ENCODE results near the gene LHX2.

The LHX2 gene

GRCh38 chr9:124032247-124032646 lies 20.7 kb downstream of the LHX2 start:
- no peak for DNase-seq (ENCODE audit: low read depth, low spot score)

DNA sequence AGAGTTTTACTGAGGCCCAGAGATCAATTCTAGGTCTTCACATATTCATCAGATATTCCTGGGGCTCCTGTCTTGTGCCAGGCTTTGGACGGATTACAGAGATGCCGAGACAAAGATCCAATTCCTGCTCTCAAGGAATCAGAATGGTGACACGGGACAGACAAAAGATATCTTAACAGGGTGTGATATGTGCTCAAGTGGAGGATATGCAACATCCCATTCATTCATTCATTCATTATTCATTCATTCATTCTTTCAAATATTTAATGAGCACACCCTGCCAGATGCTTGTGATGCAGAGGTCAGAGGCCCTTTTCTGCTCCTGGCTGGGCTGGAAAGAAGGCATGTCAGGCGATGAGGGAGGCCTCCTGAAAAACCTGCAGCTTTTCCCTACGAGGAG lies 21.8 kb downstream of the LHX2 start:
- DNase-seq (ENCODE audit: low read depth, low spot score) = no peak

GRCh38 chr9:124033967-124034366 lies 22.4 kb downstream of the LHX2 start:
- no peak for DNase-seq (ENCODE audit: low read depth, low spot score)

DNA sequence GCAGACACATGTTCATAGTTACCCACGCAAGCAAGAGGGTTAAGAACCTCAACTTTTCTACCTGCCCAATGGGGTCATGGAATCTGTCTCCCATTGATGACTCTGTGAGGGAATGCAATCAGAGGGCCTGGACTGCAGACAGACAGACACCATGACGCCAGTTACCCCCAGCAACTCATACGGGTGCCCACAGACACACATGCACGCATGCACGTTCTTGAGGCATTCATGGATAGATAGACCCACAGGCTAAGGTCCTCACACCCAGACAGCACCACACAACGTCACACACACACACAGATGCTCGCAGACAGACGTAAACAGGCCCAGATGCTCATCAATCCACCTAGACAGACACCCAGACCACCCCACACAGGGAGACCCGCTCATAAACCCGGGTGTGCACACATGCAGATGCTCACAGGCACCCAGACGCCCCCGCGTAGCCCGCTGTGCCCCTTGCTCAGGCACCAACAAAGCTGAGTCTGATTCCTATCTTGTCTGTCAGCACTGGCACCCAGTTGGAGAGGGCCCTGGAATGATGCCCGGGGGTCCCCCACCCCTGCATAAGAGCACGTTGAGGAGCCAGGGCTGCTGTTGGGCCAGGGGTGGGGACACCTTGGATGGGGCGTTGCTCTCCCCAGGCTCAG lies 23.6 kb downstream of the LHX2 start:
- DNase-seq (ENCODE audit: low read depth, low spot score) = no peak

DNA sequence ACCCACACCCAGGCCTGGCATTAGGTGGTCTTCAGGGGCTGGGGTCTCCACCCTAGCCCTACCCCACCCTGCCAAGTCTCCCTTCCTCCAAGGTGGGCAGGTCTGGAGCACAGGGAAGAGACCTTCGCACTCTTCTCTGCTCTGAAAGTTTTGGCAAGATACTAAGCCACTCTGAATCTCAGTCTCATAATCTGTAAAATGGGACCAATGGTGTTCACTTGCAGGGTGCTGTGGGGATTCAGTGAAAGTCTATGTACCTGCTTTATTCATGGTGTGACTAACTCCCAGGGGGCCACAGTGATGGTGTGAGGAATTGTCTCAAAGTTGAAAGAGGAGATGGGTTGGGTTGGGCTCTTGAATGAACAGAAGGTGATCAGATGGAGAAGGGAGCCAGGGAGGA lies 25.0 kb downstream of the LHX2 start:
- DNase-seq (ENCODE audit: low read depth, low spot score) = no peak

- DNase-seq (ENCODE audit: low read depth, low spot score) = no peak
Measured at GRCh38 chr9:124037790-124038189, 26.2 kb downstream of the LHX2 start.

DNA sequence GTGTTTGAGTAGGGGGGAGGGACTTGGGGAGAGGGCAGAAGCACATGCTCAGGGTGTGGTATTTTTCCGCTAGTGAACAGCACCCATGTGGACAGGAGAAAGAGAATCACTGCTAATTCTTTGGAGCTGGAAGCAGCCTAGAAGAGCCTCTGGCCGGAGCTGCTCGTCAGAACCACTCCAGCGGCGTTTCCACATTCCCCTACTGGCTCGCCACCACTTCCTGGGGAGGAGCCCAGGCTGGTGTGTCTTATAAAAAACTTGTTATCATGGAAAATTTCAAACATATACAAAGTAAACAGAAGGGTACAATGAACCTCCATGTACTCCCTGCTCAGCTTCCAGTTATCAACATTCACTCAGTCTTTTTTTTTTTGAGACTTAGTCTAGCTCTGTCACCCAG lies 26.7 kb downstream of the LHX2 start:
- no peak for DNase-seq (ENCODE audit: low read depth, low spot score)

- no peak for DNase-seq (ENCODE audit: low read depth, low spot score)
Measured at GRCh38 chr9:124038790-124039633, 27.4 kb downstream of the LHX2 start.

DNA sequence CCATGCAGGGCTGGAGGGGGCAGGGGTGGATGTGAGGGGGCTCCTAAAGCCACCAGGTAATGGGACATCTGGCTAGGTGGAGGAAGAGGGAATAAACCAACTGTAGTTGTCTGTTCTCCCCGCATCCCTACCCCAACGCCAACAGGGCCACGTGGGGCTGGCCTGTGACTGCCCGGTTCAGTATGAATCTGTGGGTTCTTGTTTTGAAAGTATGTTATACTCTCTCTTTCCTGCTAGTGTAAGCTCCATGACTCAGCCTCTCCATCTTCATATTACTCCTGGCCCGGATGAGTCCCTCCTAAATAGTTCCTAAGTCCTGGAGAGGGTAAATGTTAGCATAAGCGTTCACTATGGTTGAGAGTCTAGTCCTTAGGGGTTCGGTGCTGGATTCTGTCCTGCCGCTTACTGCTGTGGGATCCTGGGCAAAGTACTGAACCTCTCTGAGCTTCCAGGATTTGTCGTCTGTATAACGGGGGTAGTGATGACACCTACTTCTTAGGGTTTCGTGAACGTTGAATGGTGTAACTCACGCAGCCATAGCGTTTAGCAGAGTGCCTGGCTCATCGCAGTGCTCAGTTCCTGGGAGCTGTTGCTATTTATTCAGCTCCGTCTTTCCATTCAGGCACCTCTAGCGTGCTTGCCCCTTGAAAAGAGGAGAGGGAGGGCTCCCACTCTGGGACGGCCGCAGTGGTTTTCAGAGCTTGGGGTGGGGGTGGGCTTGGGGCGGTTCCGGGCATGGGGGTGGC lies 28.8 kb downstream of the LHX2 start:
- no peak for DNase-seq (ENCODE audit: low read depth, low spot score)

GRCh38 chr9:124040935-124041816 lies 29.6 kb downstream of the LHX2 start:
- no peak for DNase-seq (ENCODE audit: low read depth, low spot score)

DNA sequence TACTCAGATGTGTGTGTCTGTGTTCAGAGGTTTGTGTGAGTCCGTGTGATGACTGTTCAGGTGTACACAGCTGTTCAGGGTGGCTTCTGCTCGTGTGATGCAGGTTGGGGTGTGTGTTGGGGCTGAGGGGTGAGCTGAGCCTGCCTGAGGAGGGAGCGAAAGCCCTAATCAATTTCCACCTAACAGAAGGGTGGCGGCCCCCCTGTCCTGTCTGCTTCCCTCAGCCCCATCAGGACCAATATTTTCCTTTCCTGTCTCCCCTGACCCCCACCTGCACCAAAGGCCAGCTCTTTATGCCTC lies 30.2 kb downstream of the LHX2 start:
- no peak for DNase-seq (ENCODE audit: low read depth, low spot score)

- no peak for DNase-seq (ENCODE audit: low read depth, low spot score)
Measured at GRCh38 chr9:124042201-124042721, 30.7 kb downstream of the LHX2 start.

DNA sequence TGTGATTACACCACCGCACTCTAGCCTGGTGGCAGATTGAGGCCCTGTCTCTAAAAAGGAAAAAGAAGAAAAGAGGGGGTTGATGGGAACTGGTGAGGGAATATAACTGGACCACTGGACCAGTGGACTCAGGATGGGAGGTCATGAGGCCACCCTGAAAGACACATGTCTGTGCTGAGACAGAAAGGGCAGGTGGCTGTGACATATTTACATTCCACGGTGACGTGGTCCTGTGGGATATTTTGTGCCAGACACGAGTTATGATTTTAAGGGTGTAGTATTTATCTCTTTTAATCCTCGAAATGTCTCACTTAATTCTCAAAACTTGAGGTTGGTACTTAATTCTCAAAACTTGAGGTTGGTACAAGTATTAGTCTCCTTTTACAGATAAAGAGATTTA lies 32.9 kb downstream of the LHX2 start:
- DNase-seq (ENCODE audit: low read depth, low spot score) = no peak

DNA sequence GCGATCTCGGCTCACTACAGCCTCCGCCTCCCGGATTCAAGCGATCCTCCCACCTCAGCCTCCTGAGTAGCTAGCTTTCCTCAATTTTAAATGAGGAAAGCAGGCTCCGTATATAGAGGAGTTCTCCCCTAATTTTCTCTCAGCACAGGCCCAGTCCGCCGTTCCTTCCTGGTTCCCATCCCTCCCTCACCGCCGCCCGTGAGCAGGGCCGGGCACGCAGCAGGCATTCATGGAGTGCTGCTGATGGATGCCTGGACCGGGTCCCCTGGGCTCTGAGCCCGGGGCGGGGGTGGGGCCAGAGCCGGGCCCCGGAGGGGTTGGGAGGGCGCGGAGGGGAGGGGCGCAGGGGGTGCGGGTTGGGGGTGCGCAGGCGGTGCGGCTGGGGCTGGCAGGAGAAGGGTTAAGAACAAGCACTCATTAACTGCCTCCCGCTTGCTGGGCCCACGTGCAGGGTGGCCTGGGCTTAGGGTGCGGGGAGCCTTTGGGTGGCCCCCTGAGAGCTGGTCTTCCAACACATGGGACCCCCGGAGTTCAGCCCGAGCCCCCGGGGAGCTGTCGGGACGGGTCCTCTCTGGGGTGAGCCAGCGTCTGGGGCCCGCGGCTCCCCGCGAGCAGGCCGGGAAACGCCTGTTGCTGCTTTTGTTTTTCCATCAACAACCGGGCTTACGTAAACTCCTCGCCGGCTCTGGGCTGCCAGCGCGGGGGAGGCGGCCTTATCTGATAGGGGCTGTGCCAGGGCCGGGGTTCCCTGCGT lies 33.7 kb downstream of the LHX2 start:
- no peak for DNase-seq (ENCODE audit: low read depth, low spot score)

GRCh38 chr9:124045830-124046177 lies 34.2 kb downstream of the LHX2 start:
- no peak for DNase-seq (ENCODE audit: low read depth, low spot score)

GRCh38 chr9:124046189-124046588 lies 34.6 kb downstream of the LHX2 start:
- DNase-seq (ENCODE audit: low read depth, low spot score) = no peak

GRCh38 chr9:124047251-124047672 lies 35.7 kb downstream of the LHX2 start:
- DNase-seq (ENCODE audit: low read depth, low spot score) = no peak

DNA sequence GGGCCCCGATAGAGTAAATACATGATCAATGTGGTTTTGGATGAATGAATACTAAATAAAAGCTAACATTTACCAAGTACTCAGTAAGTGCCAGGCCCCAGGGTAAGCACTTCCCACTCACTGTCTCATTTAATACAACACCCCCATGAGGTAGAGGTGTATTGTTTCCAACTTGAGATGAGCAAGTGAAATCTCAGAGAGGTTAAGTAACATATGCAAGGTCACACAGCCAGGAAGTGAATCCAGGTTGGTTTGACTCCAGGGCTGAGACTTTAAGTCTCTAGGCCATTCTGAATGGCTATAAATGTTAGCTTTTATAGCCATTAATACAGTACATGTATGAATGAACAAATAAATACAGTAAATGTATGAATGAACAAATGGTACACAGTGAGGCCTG lies 39.4 kb downstream of the LHX2 start:
- no peak for DNase-seq (ENCODE audit: low read depth, low spot score)

DNA sequence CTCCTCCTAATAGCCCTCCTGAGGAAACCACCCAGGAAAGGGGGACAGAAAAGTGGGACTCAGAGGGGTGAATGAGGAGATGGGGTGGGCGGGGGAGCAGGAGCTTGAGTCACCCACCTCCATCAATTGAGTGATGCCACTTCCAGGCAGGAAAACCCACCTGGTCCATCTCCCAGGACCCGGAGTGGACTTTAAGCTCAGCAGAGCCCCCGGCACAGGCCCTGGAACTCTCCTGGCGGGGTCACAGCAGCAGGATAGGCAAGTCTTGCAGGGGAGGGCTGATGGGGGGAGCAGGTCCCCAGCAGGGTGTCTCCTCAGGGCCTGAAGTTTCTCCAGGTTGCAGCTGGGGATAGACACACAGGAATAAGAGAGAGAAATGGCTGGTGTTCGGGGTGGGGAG lies 40.8 kb downstream of the LHX2 start:
- no peak for DNase-seq (ENCODE audit: low read depth, low spot score)

DNA sequence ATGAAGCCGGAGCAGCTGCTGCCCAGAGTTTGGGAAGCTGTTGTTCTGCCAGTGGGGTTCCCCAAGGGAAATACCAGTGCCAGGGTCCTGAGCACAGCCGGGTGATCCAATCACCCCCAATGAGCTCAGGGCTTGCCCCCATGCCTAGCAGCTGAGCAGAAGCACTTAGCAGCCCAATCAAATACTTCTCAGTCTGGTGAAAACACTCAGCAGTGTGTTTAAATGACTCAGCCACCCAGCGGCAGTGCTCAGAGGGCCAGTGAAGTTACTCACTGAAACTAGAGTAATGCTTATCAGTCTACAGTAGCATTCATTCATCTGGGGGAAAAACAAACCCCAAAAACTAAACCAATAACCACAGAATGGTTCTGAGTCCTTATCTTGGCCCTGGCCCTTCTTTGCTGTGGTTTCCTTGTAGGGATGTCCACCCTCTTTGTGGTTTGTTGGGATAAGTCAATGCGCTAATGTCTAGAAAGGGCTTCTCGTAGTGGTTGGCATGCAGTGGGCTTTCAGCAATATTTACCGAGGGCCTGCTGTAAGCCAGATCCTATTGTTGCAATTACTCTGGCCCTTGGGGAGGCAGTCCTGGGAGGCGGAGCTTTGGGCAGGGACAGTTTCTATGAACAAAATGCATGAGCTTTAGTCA lies 43.1 kb downstream of the LHX2 start:
- DNase-seq (ENCODE audit: low read depth, low spot score) = no peak
